GM18511 (cell line): ENCODE results near the gene RNF182.
"Not testable (repeated sequence)": the region's sequence is repeated elsewhere in the genome, so short reads cannot be mapped to it uniquely, and the experiment has no call there.

ENCODE experiments used
- ATAC-seq: cut with Tn5 transposase; IDR thresholded peaks from one replicate; pipeline ENCODE4 v1.9.1; 2021; ENCODE audit warnings: mild to moderate bottlenecking, moderate library complexity; ENCODE audit not compliant: unreplicated experiment

Gene RNF182

GRCh38 chr6:13952101-13952500 lies 27.3 kb downstream of the RNF182 start:
- no peak for ATAC-seq

GRCh38 chr6:13953061-13953705 lies 28.4 kb downstream of the RNF182 start:
- no peak for ATAC-seq

GRCh38 chr6:13965582-13966127 lies 40.9 kb downstream of the RNF182 start:
- ATAC-seq = no peak

- no peak for ATAC-seq
Measured at GRCh38 chr6:13971303-13971702, 46.6 kb downstream of the RNF182 start.

GRCh38 chr6:13972602-13973001 lies 47.9 kb downstream of the RNF182 start:
- ATAC-seq = not testable (repeated sequence)

- not testable (repeated sequence) for ATAC-seq
Measured at GRCh38 chr6:13973422-13973821, 48.7 kb downstream of the RNF182 start.

- ATAC-seq = no peak
Measured at GRCh38 chr6:13978102-13978640, 53.4 kb downstream of the RNF182 start.

GRCh38 chr6:13978787-13979186 lies 54.0 kb downstream of the RNF182 start:
- ATAC-seq = no peak

- ATAC-seq = no peak
Measured at GRCh38 chr6:13979284-13980171, 54.8 kb downstream of the RNF182 start.

GRCh38 chr6:13980534-13980933 lies 55.8 kb downstream of the RNF182 start:
- ATAC-seq = no peak

GRCh38 chr6:13985663-13986325 lies 61.0 kb downstream of the RNF182 start:
- no peak for ATAC-seq

GRCh38 chr6:13986700-13987399 lies 62.1 kb downstream of the RNF182 start:
- ATAC-seq = no peak

GRCh38 chr6:13987400-13987865 lies 62.7 kb downstream of the RNF182 start:
- no peak for ATAC-seq

- ATAC-seq = no peak
Measured at GRCh38 chr6:13988049-13988738, 63.4 kb downstream of the RNF182 start.

- no peak for ATAC-seq
Measured at GRCh38 chr6:13988908-13989307, 64.2 kb downstream of the RNF182 start.

GRCh38 chr6:13989496-13990144 lies 64.9 kb downstream of the RNF182 start:
- no peak for ATAC-seq

GRCh38 chr6:13990796-13991195 lies 66.0 kb downstream of the RNF182 start:
- no peak for ATAC-seq

GRCh38 chr6:13991393-13991792 lies 66.6 kb downstream of the RNF182 start:
- no peak for ATAC-seq

GRCh38 chr6:13992417-13993055 lies 67.8 kb downstream of the RNF182 start:
- no peak for ATAC-seq
